ENCODE data around the gene FUOM. TPM values are rescaled to one million over a fixed set of nuclear protein-coding genes. Genes with fewer than 3 reads are reported as not detected.

FUOM gene
- total and polyA plus RNA-seq, 2 of the 8 experiments (the other 6 are each of a cell fraction or from before 2014, with no cell fraction given) = 22.0 to 30.4 TPM

GRCh38 chr10:133308421-133309099 is 49.3 kb downstream of the FUOM start, which contains the start of the genes TUBGCP2 and ZNF511 (continued):
- TF ChIP-seq RFX5 (IDR thresholded peaks at IDR 0.05; ENCODE audit: borderline replicate concordance, low read depth, low read length) (no peak), EP300 (IDR thresholded peaks at IDR 0.05; ENCODE audit: borderline replicate concordance in 1 of 2, low read depth in 2 of 2, low read length in 2 of 2) (peak in 1 of 2 experiments; percentile 40; a peak in 1 of 3 replicates), CREB1 (IDR thresholded peaks at IDR 0.05) (peak; percentile 88), GTF2F1 (IDR thresholded peaks at IDR 0.05; ENCODE audit: borderline replicate concordance, low read depth, low read length) (no peak), SIX5 (IDR thresholded peaks at IDR 0.05; ENCODE audit: low read depth, low read length) (no peak), CEBPB (IDR thresholded peaks at IDR 0.05; ENCODE audit: low read depth, low read length) (no peak), SIN3A (conservative IDR thresholded peaks at IDR 0.05 in 1 of 2, IDR thresholded peaks at IDR 0.05 in 1 of 2; ENCODE audit: low read depth in 1 of 2, low read length in 2 of 2) (0 out of 4 replicates have a peak, but pooled peaks of 1 of the 2 experiments have one; percentile 38), CTCF (IDR thresholded peaks at IDR 0.05; ENCODE audit: control extremely low read depth in 1 of 3, insufficient read depth in 1 of 3, low read depth in 1 of 3, low read length in 3 of 3) (peak in 1 of 3 experiments; percentile 32; a peak in 1 of 4 replicates), POLR2A (IDR thresholded peaks at IDR 0.05; ENCODE audit: control extremely low read depth in 1 of 2, low read depth in 2 of 2, low read length in 2 of 2) (peak; percentile 74 to 85), KDM4A (IDR thresholded peaks at IDR 0.05; ENCODE audit: low read depth, low read length, severe bottlenecking) (peak; percentile 85), KDM5A (IDR thresholded peaks at IDR 0.05; ENCODE audit: low read length) (no peak), TAF1 (IDR thresholded peaks at IDR 0.05; ENCODE audit: low read depth, low read length) (peak; percentile 70), CBX8 (IDR thresholded peaks at IDR 0.05; ENCODE audit: borderline replicate concordance, low read depth, low read length) (no peak), NRF1 (IDR thresholded peaks at IDR 0.05; ENCODE audit: low read depth, low read length) (no peak), CHD1 (IDR thresholded peaks at IDR 0.05; ENCODE audit: low read depth, low read length) (no peak), SAP30 (IDR thresholded peaks at IDR 0.05; ENCODE audit: insufficient read depth, insufficient replicate concordance, low read length) (no peak)
- TF ChIP-seq, protein P1, sequence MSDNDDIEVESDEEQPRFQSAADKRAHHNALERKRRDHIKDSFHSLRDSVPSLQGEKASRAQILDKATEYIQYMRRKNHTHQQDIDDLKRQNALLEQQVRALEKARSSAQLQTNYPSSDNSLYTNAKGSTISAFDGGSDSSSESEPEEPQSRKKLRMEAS (IDR thresholded peaks at IDR 0.05) = 0 out of 2 replicates have a peak, but pooled peaks have one; percentile 9
